Activated CD8-positive, alpha-beta memory T cell treated with anti-CD3 and anti-CD28 coated beads, Interleukin-2, amount 50 U/mL, for 48 hours (primary cell): ENCODE measurements around the gene MTMR12.
"Not testable (repeated sequence)": the region's sequence is repeated elsewhere in the genome, so short reads cannot be mapped to it uniquely, and the experiment has no call there.

Experiments
- DNase-seq: peaks from one replicate; pipeline ENCODE4 v3.0.0-alpha.2; 2020

Gene MTMR12

GRCh38 chr5:32322882-32323281 is 10.1 kb upstream of the MTMR12 start:
- DNase-seq = no peak

GRCh38 chr5:32321787-32322186 is 9.0 kb upstream of the MTMR12 start:
- not testable (repeated sequence) for DNase-seq

GRCh38 chr5:32320576-32320975 is 7.8 kb upstream of the MTMR12 start:
- no peak for DNase-seq

GRCh38 chr5:32319926-32320543 is 7.3 kb upstream of the MTMR12 start:
- DNase-seq = no peak

GRCh38 chr5:32319392-32319791 is 6.7 kb upstream of the MTMR12 start:
- no peak for DNase-seq

GRCh38 chr5:32317041-32317440 is 4.3 kb upstream of the MTMR12 start:
- no peak for DNase-seq

- no peak for DNase-seq
These were observed 2.7 kb upstream of the MTMR12 start for GRCh38 chr5:32315221-32316014.

- no peak for DNase-seq
These were observed 1.9 kb upstream of the MTMR12 start for GRCh38 chr5:32314658-32315057.

GRCh38 chr5:32314152-32314488 is 1.4 kb upstream of the MTMR12 start:
- DNase-seq = not testable (repeated sequence)

- DNase-seq = peak; percentile 78
These were observed 543 bp downstream of the MTMR12 start for GRCh38 chr5:32312197-32312594.

- no peak for DNase-seq
These were observed 1.1 kb downstream of the MTMR12 start for GRCh38 chr5:32311404-32312196.

GRCh38 chr5:32309761-32310160 is 3.0 kb downstream of the MTMR12 start:
- DNase-seq = no peak

GRCh38 chr5:32308946-32309345 is 3.8 kb downstream of the MTMR12 start:
- no peak for DNase-seq

- no peak for DNase-seq
These were observed 5.0 kb downstream of the MTMR12 start for GRCh38 chr5:32307769-32308194.

- DNase-seq = no peak
These were observed 8.1 kb downstream of the MTMR12 start for GRCh38 chr5:32304622-32305021.

- no peak for DNase-seq
These were observed 9.0 kb downstream of the MTMR12 start for GRCh38 chr5:32303755-32304120.

GRCh38 chr5:32302835-32303754 is 9.6 kb downstream of the MTMR12 start:
- no peak for DNase-seq

GRCh38 chr5:32301891-32302290 is 10.8 kb downstream of the MTMR12 start:
- DNase-seq = no peak

- DNase-seq = no peak
These were observed 13.6 kb downstream of the MTMR12 start for GRCh38 chr5:32299059-32299677.

- no peak for DNase-seq
These were observed 14.7 kb downstream of the MTMR12 start for GRCh38 chr5:32298059-32298415.

- DNase-seq = no peak
These were observed 15.3 kb downstream of the MTMR12 start for GRCh38 chr5:32297181-32298058.
